NCI-H2029 treated with DMSO at 0.1 percent for 48 hours (cell line): ENCODE measurements around the gene GNB1.
"Not testable (repeated sequence)": the region's sequence is repeated elsewhere in the genome, so short reads cannot be mapped to it uniquely, and the experiment has no call there.

Experiments used
- DNase-seq: peaks from one replicate; lab custom pipeline; 2025; lab: John Stamatoyannopoulos, UW

GNB1 gene

GRCh38 chr1:1760715-1761114, 130.2 kb downstream of the GNB1 start:
- DNase-seq = no peak

- DNase-seq = no peak
These were observed 130.6 kb downstream of the GNB1 start for GRCh38 chr1:1760345-1760650.

- DNase-seq = no peak
These were observed 131.2 kb downstream of the GNB1 start for GRCh38 chr1:1759456-1760344.

- DNase-seq = no peak
These were observed 132.0 kb downstream of the GNB1 start for GRCh38 chr1:1758692-1759455.

- DNase-seq = no peak
These were observed 132.7 kb downstream of the GNB1 start for GRCh38 chr1:1758059-1758621.

- DNase-seq = no peak
These were observed 133.3 kb downstream of the GNB1 start for GRCh38 chr1:1757422-1758058.

GRCh38 chr1:1756661-1757421, 134.0 kb downstream of the GNB1 start:
- no peak for DNase-seq

- DNase-seq = no peak
These were observed 135.0 kb downstream of the GNB1 start for GRCh38 chr1:1755852-1756251.

- no peak for DNase-seq
These were observed 135.5 kb downstream of the GNB1 start for GRCh38 chr1:1755426-1755825.

- DNase-seq = no peak
These were observed 136.7 kb downstream of the GNB1 start for GRCh38 chr1:1754051-1754815.

GRCh38 chr1:1753607-1754005, 137.3 kb downstream of the GNB1 start:
- no peak for DNase-seq

GRCh38 chr1:1752636-1753606, 138.0 kb downstream of the GNB1 start:
- DNase-seq = no peak

GRCh38 chr1:1752190-1752589, 138.7 kb downstream of the GNB1 start:
- no peak for DNase-seq

- DNase-seq = not testable (repeated sequence)
These were observed 140.9 kb downstream of the GNB1 start for GRCh38 chr1:1749941-1750340.

GRCh38 chr1:1748686-1749321, 142.1 kb downstream of the GNB1 start:
- DNase-seq = no peak

- DNase-seq = not testable (repeated sequence)
These were observed 144.3 kb downstream of the GNB1 start for GRCh38 chr1:1746566-1746909.

- not testable (repeated sequence) for DNase-seq
These were observed 145.0 kb downstream of the GNB1 start for GRCh38 chr1:1745651-1746565.

- DNase-seq = not testable (repeated sequence)
These were observed 148.4 kb downstream of the GNB1 start for GRCh38 chr1:1742529-1742928.
